WI38 (cell line): ENCODE measurements around the gene LRRC72.

Experiments used
- H3K4me3 ChIP-seq: 2 replicates; pipeline ENCODE4 v1.5.1; 2011; ENCODE audit warnings: low read depth, mild to moderate bottlenecking, control low read depth, low read length
- TF ChIP-seq, protein P1 (sequence below): IDR thresholded peaks from 2 replicates; pipeline ENCODE4 v1.5.1; 2012; ENCODE audit warnings: low read depth, mild to moderate bottlenecking, control low read depth, low read length

The LRRC72 gene

DNA sequence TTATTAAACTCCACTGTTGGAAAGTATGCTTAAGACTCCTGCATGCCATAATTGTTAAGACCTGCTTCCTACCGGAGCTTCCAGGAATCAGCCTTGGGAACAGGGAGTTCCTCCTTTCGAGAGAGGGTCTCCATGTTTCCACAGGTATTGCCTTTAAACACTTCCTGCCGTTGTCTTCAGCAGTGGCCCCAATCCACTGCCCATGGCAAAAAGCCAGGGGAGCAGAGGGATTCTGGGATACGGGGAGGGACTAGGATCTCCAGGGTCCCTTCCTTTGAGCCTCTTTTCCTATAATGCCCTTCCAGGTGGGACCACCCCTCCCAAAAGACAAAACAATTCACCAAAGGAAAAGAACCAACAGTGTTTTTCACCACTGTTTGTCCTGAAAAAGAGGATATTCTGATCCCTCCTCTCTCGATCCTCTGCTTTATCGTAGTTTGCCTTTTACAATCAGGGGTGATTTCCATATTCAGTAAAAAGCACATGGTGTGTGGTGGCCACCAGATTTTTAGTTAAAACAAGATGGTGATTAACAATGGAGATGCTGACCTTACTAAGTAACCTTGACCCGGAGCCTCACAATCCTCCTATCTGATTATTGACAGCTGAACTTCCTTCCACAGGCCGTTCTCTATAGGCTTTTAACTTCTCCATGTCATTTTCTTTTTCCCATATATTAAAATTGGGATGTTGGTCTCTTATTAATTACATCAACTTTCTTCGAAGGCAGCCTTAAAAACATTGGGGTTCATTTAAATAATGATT, 36.0 kb downstream of the LRRC72 start:
- no peak overlapping the region for H3K4me3 ChIP-seq
- TF ChIP-seq, protein P1, sequence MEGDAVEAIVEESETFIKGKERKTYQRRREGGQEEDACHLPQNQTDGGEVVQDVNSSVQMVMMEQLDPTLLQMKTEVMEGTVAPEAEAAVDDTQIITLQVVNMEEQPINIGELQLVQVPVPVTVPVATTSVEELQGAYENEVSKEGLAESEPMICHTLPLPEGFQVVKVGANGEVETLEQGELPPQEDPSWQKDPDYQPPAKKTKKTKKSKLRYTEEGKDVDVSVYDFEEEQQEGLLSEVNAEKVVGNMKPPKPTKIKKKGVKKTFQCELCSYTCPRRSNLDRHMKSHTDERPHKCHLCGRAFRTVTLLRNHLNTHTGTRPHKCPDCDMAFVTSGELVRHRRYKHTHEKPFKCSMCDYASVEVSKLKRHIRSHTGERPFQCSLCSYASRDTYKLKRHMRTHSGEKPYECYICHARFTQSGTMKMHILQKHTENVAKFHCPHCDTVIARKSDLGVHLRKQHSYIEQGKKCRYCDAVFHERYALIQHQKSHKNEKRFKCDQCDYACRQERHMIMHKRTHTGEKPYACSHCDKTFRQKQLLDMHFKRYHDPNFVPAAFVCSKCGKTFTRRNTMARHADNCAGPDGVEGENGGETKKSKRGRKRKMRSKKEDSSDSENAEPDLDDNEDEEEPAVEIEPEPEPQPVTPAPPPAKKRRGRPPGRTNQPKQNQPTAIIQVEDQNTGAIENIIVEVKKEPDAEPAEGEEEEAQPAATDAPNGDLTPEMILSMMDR, result no peak

DNA sequence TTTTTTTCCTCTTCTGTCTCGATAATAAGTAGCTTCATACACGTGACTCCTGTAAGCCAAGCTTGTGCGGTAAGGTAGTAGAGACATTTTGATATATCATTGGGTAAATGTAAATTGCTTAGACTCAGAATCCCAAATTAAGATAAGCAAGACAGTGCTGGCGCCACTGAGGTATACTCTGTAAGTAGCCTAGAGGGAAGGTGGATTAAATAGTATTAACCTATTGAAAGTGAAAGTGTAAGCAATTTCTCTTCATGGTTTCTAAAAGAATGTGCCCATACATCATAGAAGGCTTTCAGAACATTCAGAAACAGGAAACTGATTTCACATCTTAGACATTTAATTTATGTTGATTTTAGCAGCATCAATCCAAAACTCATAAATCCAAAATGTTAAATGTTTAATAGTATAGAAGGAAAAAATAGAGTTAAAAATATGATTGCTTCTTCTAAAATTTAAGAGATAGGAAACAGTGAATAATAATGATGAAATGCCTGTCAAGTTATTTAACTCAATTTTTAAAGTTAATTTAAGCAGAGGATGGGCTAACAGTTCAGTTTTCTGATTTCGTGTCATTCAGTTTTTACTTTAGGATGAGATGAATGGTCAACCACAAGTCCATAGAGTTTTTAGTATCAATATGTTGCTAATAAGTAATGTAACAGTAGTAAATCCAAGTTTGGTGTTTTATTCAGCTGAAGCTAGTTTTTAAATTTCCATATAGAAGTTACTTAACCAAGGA, 36.8 kb downstream of the LRRC72 start:
- TF ChIP-seq, protein P1, result no peak
- H3K4me3 ChIP-seq, result no peak overlapping the region

DNA sequence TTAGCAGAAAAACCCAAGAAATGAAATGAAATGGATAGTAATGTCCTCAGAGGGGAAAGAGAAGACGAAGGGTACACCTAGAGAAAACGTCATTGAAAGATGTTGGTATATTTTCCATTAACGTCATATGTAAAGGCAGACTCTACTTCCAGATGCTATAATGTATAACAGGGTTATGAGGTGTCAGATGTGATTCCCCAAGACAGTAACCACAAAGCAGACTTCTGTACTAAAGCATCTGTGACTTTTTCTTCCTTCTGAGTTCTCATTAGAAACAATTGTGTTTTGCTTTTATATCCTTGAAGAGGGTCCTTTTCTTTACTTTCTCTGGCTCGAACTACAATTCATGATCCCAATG, 37.4 kb downstream of the LRRC72 start:
- H3K4me3 ChIP-seq, result no peak overlapping the region
- TF ChIP-seq, protein P1, result no peak

DNA sequence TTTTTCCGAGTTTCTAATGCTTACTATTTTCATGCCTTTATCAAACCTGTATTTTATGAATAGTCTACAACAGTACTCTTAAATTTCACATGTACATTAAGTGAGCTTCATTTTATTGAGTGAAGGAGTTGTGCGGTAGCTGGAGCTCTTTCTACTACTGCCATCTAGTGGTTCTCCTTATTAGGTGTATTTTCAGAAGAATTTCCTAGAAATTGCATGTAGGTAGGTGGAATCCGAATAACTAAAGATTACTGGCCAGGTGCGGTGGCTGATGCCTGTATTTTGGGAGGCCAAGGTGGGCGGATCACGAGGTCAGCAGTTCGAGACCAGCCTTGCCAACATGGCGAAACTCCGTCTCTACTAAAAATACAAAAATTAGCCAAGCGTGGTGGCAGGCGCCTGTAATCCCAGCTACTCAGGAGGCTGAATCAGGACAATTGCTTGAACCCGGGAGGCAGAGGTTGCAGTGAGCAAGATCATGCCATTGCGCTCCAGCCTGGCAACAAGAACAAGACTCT, 38.3 kb downstream of the LRRC72 start:
- TF ChIP-seq, protein P1, result peak; percentile 38; the same call in 1 of the 2 replicates
- no peak overlapping the region for H3K4me3 ChIP-seq

DNA sequence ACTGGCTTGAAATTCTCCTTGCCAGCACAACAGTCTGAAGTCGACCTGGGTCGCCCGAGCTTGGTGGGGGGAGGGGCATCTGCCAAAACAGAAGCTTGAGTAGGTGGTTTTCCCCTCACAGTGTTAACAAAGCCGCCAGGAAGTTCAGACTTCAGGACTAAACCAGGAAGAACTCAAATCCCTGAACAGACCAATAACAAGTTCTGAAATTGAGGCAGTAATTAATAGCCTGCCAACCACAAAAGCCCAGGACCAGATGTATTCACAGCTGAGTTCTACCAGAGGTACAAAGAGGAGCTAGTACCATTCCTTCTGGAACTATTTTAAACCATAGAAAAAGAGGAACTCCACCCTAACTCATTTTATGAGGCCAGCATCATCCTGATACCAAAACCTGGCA, 45.3 kb downstream of the LRRC72 start:
- H3K4me3 ChIP-seq, result no peak overlapping the region
- TF ChIP-seq, protein P1, result no peak

DNA sequence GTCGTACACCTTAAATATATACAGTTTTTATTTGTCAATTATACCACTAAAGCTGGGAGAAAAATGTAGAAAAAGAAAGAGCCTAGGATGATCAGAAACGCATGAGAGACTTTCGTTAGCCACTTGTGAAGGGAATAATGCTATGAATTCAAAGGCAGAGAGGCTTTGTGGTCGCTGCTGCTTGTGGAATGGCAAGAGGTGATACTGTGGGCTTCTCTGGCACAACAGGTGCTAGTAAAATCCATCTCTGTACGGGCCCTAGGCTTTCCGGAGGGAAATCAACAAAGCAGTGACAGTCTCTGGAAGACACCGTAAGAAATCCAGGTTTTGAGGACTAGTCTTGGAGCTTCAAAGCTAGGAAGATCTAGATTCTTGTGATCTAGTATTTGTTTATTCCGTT, 52.6 kb downstream of the LRRC72 start:
- TF ChIP-seq, protein P1, result no peak
- no peak overlapping the region for H3K4me3 ChIP-seq

DNA sequence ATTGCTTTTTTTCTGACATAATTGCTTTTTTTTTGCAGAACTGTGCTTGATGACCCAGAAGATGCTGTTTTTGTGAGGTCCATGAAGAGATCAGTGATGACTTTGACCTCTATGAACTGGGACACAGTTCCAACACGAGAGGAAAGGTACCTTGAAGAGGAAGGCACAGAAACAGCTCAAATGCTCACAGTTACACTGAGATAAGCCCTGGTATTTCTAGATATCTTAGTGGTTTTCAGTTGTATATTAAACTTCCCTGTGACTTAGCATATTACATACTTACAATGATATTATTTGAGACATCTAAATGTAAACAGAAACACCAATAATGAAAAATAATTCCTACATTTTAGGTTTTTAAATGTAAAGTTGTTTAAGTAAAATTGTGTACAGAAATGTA, 54.7 kb downstream of the LRRC72 start:
- H3K4me3 ChIP-seq, result no peak overlapping the region
- TF ChIP-seq, protein P1, result no peak
